GM19193 (cell line): ENCODE data around the gene JPH3.

Experiments
- POLR2A ChIP-seq: IDR thresholded peaks from 4 replicates; pipeline ENCODE4 v1.6.1; 2011; ENCODE audit not compliant: insufficient read depth, insufficient read length; ENCODE audit errors: extremely low read depth

Gene JPH3

DNA sequence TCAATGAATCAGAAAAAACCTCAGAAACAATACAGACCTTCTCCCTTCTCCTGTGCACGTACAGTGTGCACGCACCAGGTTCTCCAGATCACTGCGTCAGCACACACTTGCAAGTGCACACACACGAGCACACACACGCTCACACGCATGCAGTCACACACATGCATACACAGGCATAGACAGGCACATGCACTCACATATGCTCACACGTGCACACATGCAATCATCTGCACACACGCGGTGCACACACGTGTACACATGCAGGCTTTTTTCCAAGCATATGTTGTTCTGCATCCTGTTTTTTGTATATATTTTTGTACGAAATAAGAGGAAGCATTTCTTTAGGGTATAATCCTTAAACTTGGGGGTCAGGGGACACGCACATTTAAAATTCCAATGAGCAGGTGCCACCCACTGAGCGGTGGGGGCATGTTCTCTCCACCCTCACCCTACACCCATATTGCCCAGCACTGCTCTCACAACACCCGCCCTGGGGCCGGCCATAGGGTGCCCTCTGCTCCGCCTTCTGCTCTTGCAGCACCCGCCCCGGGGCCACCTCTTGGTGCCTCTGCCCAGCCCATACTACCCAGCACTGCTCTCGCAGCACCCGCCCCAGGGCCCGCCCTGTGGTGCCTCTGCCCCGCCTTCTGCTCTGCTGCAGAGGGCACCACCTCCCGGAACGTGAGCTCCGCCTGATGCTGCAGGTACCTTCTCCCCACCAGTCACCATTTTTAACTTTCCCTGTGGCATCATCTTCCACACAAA is 142.6 kb downstream of the JPH3 start:
- TF ChIP-seq POLR2A: no peak

DNA sequence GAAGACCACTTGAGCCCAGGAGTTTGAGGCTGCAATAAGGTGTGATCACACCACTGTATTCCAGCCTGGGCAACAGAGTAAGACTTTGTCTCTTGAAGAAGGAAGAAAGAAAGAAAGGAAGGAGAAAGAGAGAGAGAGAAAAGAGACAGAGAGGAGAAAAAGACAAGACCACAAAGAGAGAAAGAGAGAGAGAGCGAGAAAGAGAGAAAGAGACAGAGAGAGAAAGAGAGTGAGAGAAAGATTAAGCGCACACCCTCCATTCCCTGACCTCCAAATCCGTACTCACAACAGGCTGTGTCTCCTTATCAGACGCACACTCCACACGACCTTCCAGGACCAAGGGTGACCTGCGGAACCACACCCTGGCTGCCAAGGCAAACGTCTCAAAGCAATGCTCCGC is 143.9 kb downstream of the JPH3 start:
- no peak for TF ChIP-seq POLR2A
